ENCODE measurements around the gene SCARF2.

- no peak for TF ChIP-seq CTCF (IDR thresholded peaks at IDR 0.05; ENCODE audit: poor library complexity, severe bottlenecking)
- TF ChIP-seq EP300 (conservative IDR thresholded peaks at IDR 0.05; ENCODE audit: poor library complexity, severe bottlenecking), result no peak
Measured at GRCh38 chr22:20431511-20432192, 6.0 kb downstream of the SCARF2 start.

Measured in neural cell (in vitro differentiated cells).